Measurements from ENCODE around the gene OSBPL9.
"Not testable (repeated sequence)": the region's sequence is repeated elsewhere in the genome, so short reads cannot be mapped to it uniquely, and the experiment has no call there.

The OSBPL9 gene

DNA sequence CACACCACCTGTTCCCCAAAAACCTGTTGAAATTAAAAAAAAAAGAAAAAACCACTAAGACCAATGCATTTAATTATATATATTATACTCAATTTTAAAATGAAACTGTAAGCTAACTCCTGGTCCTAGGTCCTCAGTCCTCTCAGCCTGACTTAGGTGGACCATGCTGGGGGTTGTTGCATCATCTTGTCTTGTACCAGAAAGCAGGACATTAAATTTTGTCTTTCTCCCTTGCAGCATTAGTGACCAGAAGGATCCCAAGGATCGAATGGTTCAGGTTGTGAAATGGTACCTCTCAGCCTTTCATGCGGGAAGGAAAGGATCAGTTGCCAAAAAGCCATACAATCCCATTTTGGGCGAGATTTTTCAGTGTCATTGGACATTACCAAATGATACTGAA is 164.0 kb downstream of the OSBPL9 start:
- DNase-seq (ENCODE audit: low read depth in 1 of 2, low spot score in 1 of 2): no peak

DNA sequence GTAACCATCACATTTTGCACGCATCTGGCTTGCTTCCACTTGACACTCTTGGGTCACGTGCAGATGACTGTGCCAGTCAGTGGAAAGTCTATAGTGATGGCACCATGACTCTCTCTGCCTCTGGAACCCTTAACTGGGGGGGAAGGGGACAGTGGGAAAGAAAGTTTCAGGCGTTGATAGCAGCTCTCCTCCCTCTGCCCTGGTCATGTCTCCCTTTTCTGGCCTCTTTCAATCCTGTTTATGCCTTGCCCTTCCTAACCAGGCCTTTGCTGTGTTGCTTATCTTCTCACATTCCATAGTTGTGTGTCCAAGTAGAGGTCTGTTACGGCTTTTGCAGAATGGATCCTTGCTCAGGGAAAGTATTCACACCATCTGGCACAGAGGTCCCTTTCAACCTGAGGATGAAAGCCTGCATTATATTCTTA is 168.1 kb downstream of the OSBPL9 start:
- DNase-seq (ENCODE audit: low read depth in 1 of 2, low spot score in 1 of 2): no peak

DNA sequence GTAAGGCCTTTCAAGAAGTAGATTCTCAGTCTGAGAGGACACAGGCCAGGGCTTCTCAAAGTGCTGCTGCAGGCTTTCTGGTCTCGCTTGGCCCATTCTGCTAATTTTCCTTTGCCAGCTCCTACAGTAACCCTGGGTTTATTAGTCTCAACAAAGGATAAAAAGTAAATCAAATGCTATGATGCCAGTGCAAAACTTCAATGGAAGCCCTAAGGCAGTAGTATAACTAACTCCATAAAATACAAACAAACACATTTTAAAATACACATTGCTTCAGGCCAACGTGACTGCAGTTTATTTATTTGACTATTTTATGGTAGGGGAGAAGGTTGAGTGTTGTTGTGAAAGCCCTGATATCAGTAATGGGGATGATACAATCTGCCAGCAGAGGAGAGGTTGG is 172.0 kb downstream of the OSBPL9 start:
- DNase-seq (ENCODE audit: low read depth in 1 of 2, low spot score in 1 of 2): no peak

DNA sequence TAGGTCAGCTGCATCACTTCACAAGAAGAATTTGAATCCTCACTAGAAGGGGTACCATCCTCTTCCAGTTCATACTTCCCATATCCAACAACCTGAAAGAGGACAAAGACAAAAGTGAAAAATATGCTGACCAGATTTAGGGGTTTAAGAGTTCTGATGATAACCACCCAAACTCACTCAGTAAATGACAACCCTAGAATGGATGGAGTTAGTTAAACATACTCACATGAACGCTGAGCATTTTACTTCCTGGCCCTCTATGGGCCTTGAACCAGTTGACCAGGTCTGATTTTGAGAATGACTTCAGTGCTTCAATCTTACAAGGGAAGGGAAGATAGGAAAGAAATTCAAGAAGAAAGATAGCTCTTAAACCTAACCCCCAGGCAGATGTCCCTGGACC is 172.4 kb downstream of the OSBPL9 start:
- DNase-seq (ENCODE audit: low read depth in 1 of 2, low spot score in 1 of 2): no peak

DNA sequence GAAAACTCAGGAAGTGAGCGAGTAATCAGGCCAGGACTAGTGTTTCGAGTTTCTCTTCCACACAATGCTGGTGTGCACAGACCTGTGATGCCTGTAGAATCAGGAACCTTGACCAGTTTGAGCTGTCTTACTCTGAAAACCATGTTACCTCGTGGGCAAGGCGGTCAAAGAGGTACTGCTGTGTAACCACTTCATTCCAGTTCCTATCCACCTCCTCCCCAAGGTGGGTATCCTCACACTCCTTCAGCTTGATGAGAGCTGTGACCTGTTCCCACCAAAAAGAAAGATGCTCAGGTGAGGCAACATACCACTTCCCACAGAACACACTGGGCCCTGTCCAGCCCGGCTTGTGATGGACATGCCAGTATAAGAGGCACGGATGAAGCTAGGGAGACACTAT is 173.5 kb downstream of the OSBPL9 start:
- DNase-seq (ENCODE audit: low read depth in 1 of 2, low spot score in 1 of 2): no peak

DNA sequence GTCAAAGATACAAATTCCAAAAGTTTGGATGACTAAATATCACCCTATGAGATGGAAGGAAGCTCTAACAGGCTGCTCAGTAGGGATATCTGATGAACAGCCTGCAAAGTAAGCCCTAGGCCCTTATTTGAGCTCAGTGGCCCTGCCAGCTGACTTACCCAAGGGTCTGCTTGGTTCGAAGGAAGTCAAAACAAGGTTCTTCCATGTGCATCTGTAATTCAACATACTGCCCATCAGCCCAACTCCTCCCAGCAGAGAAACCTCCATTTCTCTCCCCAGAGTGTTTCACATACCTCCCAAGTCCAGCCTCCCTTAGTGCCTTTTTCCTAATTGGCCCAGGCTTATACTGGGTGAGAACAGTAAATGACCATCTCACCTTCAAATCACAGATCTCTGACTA is 175.0 kb downstream of the OSBPL9 start:
- no peak for DNase-seq (ENCODE audit: low read depth in 1 of 2, low spot score in 1 of 2)

DNA sequence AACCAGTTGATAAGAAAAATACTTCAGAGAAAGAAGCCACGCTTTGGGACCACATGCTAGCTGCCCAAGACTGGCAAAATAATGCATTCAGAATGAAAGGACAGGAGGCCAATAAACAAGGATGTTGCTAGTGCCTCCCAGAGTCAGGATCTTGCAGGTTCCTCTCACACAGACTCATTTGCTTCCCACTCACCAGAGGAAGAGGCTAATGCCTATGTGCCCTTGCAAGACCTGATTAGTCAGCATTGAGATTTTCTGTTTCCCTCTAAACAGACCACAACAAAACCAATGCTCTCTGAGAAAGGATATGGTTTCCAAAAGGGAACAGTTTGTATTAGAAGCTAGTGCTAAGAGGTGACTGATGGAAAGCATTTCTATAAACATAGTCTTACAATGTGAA is 176.0 kb downstream of the OSBPL9 start:
- no peak for DNase-seq (ENCODE audit: low read depth in 1 of 2, low spot score in 1 of 2)

DNA sequence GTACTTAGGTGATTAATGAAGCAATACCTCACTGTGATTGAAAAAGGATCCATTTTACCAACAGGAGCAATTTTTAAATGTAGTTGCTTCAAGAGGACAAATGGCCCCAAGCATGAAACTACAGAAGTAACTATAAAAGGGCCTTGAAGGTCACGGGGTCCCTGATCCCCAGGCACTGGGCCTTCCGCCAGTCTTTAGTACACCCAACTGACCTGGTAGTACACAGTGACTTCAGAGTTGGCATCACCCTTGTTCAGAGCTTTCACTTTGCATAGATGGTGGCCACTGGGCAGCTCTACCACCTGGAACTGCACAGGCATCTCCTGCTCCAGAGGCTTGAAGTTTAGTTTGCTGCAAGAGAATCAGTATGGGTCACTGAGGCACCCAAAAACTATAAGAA is 177.4 kb downstream of the OSBPL9 start:
- no peak for DNase-seq (ENCODE audit: low read depth in 1 of 2, low spot score in 1 of 2)

DNA sequence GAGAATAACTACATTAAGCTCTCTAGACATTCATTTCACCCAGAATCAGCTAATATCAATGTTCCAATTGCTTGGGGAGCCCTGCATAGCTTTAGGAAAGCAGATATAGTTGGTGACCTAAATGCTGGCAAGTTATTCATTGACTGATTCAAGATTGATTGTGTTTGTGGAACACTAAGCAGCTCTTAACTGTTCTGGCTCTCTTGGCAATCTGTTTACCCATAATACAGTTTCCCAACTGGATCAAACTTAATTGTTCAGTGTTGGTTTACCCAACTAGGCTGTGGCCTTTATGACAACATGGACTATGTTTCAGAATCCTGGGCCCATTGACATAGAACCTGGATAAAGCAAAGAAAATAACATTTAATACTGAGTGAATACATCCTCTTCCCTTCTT is 178.0 kb downstream of the OSBPL9 start:
- DNase-seq (ENCODE audit: low read depth in 1 of 2, low spot score in 1 of 2): no peak

DNA sequence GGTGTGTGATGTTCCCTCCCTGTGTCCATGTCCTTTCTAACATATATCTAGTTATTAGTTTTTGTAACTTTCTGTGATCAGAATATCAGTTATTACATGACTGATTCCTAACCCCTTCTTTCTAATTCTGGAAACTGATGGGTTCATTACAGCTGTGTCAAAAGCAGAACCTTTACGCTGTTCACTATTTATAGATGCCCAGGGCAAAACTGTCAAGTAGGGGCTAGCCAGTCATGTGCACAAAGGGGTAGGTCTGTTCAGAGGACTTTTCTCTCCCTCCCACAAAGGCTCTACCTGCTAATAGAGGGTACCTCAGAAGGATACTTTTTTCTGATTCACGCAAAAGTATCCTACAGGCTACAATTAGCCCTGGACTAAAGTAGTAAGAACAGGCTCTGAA is 182.5 kb downstream of the OSBPL9 start:
- DNase-seq (ENCODE audit: low read depth in 1 of 2, low spot score in 1 of 2): no peak

DNA sequence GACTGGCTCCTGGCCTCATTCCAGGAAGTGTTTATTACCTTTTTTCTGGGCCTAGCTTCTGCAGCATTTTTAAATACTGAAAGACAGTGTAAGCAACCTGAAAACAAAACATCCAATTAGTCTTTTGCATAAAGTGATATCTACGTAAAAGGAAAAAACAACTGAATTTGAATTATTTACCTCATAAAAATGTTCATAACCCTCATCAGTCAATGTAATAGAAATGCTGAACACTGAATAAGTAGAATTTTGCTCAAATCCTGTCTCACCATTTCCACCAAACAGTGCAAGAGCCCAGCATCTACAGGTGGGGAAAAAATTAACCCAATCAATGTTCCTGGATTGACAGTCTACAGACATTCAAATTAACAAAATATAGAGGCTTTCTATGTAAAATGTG is 197.6 kb downstream of the OSBPL9 start:
- no peak for DNase-seq (ENCODE audit: low read depth in 1 of 2, low spot score in 1 of 2)

DNA sequence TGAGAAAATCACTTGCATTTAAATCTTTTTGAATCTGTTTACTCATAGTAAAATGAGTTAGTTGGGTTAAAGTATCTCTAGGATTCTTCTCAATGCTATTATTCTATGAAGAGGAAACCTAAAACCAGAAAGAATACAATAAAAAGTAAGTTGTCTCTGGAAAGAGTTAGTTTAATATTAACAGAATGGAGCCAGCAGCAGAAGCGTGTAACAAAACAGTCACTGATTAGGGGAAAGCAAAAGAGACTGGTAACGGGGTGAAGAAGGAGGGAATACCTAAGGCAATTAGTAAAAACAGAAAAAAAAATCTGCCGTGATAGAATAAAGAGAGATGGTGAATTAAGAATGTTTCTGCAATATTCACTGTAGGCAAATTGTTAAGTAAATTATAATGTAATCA is 201.6 kb downstream of the OSBPL9 start:
- no peak for DNase-seq (ENCODE audit: low read depth in 1 of 2, low spot score in 1 of 2)

DNA sequence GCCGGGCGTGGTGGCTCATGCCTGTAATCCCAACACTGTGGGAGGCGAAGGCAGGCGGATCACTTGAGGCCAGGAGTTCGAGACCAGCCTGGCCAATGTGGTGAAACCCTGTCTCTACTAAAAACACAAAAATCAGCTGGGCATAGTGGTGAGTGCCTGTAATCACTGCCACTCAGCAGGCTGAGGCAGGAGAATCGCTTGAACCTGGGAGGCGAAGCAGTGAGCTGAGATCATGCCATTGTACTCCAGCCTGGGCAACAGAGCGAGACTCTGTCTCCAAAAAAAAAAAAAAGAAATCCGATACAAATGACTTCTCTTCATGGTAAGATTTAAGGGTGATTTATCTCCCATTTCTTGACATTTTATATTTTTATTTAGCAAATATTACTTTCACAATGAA is 202.1 kb downstream of the OSBPL9 start:
- not testable (repeated sequence) for DNase-seq (ENCODE audit: low read depth in 1 of 2, low spot score in 1 of 2)

DNA sequence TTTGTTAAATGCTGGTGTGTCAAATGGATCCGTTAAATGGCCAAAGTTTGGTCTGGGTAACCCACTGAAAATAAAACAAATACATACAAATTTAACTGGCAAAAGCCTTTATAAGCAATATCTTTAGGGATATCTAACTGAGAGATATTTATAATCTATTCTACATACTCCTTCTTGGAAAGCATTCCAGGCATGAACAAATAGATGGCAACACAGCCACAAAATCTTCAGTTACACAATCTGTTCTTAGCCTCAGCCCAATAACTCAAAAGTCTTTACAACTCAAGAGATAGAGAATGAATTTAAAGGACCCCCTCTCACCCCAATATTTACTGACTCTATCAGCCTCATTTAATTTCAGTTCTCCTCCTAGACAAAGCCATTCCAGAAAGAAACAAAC is 202.9 kb downstream of the OSBPL9 start:
- no peak for DNase-seq (ENCODE audit: low read depth in 1 of 2, low spot score in 1 of 2)

DNA sequence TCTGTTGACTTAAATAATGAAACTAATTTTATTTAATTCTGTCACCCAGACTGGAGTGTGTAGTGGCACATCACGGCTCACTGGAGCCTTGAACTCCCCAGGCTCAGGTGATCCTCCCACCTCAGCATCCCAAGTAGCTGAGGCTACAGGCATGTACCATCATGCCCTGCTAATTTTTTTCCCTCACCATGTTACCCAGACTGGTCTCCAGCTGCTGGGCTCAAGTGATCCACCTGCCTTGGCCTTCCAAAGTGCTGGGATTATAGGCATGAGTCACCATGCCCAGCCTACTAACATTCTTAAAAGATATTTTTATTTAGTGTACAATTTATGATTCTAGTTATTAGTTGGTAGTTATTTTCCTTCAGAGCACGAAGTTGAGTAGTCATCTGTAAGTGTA is 212.2 kb downstream of the OSBPL9 start:
- DNase-seq (ENCODE audit: low read depth in 1 of 2, low spot score in 1 of 2): no peak

DNA sequence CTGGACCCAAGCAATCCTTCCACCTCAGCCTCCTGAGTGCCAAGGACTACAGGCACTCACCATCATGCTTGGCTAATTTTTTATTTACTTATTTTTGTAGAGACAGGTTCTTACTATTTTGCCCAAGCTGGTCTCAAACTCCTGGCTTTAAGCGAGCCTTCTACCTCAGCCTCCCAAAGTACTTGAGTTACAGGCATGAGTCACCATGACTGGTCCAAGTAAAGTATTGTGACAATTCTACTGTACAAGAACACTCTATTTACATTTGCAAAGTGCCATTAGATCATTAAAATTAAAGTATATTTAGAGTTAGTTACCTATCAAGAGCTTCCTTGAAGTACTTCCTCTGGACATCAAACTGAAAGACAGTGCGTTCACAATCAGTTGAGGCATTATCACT is 216.8 kb downstream of the OSBPL9 start:
- no peak for DNase-seq (ENCODE audit: low read depth in 1 of 2, low spot score in 1 of 2)

DNA sequence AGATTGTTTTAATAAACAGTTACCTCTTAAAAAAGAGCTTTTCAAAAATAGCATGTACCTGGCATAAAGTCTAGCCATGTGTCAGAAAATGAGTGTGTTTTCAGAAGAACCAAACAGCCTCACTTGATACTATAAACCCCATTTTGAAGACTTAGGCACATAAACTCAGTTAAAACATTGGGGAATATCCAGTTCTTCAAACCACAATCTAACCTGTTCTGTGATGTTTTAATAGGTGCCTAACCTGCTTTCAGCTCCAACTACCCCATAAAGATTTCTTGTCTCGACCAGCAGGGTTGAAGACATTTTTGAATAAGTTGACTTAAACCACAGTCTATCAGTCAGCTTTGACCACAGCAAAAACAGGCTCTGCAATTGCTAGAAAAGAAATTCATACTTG is 220.4 kb downstream of the OSBPL9 start:
- DNase-seq (ENCODE audit: low read depth in 1 of 2, low spot score in 1 of 2): no peak
